NCI-H1417 (cell line): ENCODE results near the gene CDH7.
A peak's percentile ranks its signal among the peaks of the same experiment; 100 is the strongest.

Source experiments
- DNase-seq, 3 experiments: peaks; one replicate each; lab custom pipeline; 2025; lab: John Stamatoyannopoulos, UW

Gene CDH7

DNA sequence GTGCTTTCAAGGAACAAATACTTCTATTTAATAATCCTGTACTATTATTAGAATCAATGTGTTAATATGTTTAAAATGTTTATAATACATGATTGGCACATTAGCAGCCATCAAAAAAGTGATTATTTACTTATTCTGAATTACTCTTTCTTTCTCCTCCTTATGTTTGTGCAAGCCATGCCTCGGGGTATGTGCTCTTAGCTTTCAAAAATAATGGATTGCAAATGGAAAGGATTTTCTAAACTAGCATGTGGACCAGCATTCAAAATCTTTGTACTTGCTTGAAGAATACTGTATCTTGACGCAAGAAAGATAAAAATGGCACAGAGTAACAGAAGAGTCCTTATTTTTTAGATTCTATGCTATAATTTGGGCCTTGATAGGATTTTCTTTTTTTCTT is 156.5 kb downstream of the CDH7 start:
- DNase-seq, result peak in 2 of 3 experiments; percentile 15 to 74

- DNase-seq, result no peak
Observed at GRCh38 chr18:65919018-65919417, 168.2 kb downstream of the CDH7 start.

- DNase-seq, result no peak
Observed at GRCh38 chr18:65919663-65920062, 168.9 kb downstream of the CDH7 start.

- no peak for DNase-seq
Observed at GRCh38 chr18:65922103-65922502, 171.3 kb downstream of the CDH7 start.

- peak in 2 of 3 experiments; percentile 20 to 83 for DNase-seq
Observed at GRCh38 chr18:65924904-65925303, 174.1 kb downstream of the CDH7 start.

DNA sequence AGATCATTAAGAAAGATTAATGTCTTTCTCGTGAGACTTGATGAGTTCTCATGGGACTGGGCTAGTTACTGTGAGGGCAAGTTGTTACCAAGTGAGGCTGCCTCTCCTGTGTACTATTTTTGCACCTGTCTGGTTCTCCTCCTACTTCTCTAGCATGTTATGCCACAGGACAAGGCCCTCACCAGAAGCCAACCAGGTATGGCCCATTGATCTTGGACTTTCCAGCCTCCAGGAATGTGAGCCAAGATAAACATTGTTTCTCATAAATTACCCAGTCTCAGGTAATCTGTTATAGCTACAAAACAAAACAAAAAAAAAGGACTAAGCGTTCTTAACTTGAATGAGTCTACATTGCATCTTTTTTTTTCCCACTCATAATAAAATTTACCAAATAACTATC is 184.1 kb downstream of the CDH7 start:
- no peak for DNase-seq

DNA sequence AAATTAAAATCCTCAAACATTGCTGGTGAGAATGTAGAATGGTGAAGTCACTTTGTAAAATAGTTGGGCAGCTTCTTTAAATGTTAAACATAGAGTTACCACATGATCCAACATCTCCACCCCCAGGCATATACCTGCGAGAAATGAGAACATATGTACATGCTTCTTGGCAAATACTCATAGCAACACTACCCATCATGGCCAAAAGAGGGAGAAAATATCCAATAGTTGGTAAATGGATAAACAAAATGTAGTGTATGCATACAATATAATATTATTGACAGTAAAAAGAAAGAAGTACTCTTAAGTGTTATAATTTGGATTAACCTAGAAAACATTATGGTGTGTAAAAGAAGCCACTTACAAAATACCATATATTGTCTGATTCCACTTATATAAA is 185.9 kb downstream of the CDH7 start:
- peak in 1 of 3 experiments; percentile 23 for DNase-seq

DNA sequence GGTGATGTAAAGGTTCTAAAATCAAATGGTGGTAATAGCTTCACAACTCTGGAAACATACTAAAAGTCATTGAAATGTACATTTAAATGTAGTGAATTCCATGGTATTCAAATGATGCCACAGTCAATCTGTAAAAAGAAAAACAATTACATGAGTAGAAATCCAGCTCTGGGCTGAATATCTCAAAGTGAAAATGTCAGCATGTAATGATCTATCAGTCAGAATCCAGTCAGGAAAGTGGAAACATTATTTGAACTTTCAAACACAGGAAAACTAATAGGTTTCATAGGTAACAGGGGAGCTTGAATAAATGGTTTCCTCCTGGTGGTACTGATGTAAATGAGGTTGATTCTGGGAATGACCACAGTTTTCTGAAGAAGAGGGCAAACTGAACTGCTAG is 186.4 kb downstream of the CDH7 start:
- no peak for DNase-seq

- peak; percentile 22 to 75 (median 49) for DNase-seq
Observed at GRCh38 chr18:65938592-65939372, 188.0 kb downstream of the CDH7 start.
